Fibroblast of skin of left quadriceps (primary cell): ENCODE data around the gene DAAM2.

ENCODE experiments used
- DNase-seq, 2 experiments: peaks; one replicate each; pipeline ENCODE4 v3.0.0-alpha.2; 2013; ENCODE audit warnings: low read depth in 2 of 2

Gene DAAM2

GRCh38 chr6:39818695-39819094 lies 26.5 kb downstream of the DAAM2 start:
- no peak for DNase-seq

GRCh38 chr6:39819228-39819627 lies 27.1 kb downstream of the DAAM2 start:
- no peak for DNase-seq

- DNase-seq = no peak
Observed at GRCh38 chr6:39819676-39820075, 27.5 kb downstream of the DAAM2 start.

GRCh38 chr6:39820553-39820952 lies 28.4 kb downstream of the DAAM2 start:
- DNase-seq = no peak

GRCh38 chr6:39821046-39821740 lies 29.0 kb downstream of the DAAM2 start:
- DNase-seq = no peak

- DNase-seq = no peak
Observed at GRCh38 chr6:39821742-39822532, 29.8 kb downstream of the DAAM2 start.

GRCh38 chr6:39822846-39823815 lies 31.0 kb downstream of the DAAM2 start:
- no peak for DNase-seq

- no peak for DNase-seq
Observed at GRCh38 chr6:39824030-39824926, 32.1 kb downstream of the DAAM2 start.

GRCh38 chr6:39829331-39829730 lies 37.2 kb downstream of the DAAM2 start:
- DNase-seq = no peak

GRCh38 chr6:39830444-39830843 lies 38.3 kb downstream of the DAAM2 start:
- DNase-seq = no peak

GRCh38 chr6:39831701-39832100 lies 39.5 kb downstream of the DAAM2 start:
- no peak for DNase-seq

GRCh38 chr6:39834278-39834677 lies 42.1 kb downstream of the DAAM2 start:
- DNase-seq = no peak

GRCh38 chr6:39834866-39835265 lies 42.7 kb downstream of the DAAM2 start:
- DNase-seq = no peak

- peak; percentile 89 to 91 for DNase-seq
Observed at GRCh38 chr6:39835821-39836295, 43.7 kb downstream of the DAAM2 start.

- DNase-seq = no peak
Observed at GRCh38 chr6:39836606-39837005, 44.4 kb downstream of the DAAM2 start.

GRCh38 chr6:39839445-39839844 lies 47.3 kb downstream of the DAAM2 start:
- DNase-seq = no peak

- DNase-seq = no peak
Observed at GRCh38 chr6:39840781-39841180, 48.6 kb downstream of the DAAM2 start.

- no peak for DNase-seq
Observed at GRCh38 chr6:39841291-39841690, 49.1 kb downstream of the DAAM2 start.

- no peak for DNase-seq
Observed at GRCh38 chr6:39841923-39842322, 49.7 kb downstream of the DAAM2 start.

GRCh38 chr6:39843305-39844020 lies 51.3 kb downstream of the DAAM2 start:
- DNase-seq = no peak
